Glomerular endothelial cell (primary cell): ENCODE measurements around the gene PRSS36. TPM values are rescaled to one million over a fixed set of nuclear protein-coding genes. Genes with fewer than 3 reads are reported as not detected.
"Not testable (repeated sequence)": the region's sequence is repeated elsewhere in the genome, so short reads cannot be mapped to it uniquely, and the experiment has no call there.

Experiments
- DNase-seq: peaks from one replicate; pipeline ENCODE4 v3.0.0-alpha.2; 2011; ENCODE audit warnings: low read depth, low spot score; ENCODE audit errors: extremely low read depth
- total RNA-seq: library from RNA; depleted of rRNA; stranded (reverse); fragments of >200 nt; gene quantifications from 2 replicates; pipeline ENCODE4 v1.2.3, GENCODE V29; 2015

PRSS36 gene
- 0.10 TPM in 1 of 2 replicates, not detected in the other for total RNA-seq

DNA sequence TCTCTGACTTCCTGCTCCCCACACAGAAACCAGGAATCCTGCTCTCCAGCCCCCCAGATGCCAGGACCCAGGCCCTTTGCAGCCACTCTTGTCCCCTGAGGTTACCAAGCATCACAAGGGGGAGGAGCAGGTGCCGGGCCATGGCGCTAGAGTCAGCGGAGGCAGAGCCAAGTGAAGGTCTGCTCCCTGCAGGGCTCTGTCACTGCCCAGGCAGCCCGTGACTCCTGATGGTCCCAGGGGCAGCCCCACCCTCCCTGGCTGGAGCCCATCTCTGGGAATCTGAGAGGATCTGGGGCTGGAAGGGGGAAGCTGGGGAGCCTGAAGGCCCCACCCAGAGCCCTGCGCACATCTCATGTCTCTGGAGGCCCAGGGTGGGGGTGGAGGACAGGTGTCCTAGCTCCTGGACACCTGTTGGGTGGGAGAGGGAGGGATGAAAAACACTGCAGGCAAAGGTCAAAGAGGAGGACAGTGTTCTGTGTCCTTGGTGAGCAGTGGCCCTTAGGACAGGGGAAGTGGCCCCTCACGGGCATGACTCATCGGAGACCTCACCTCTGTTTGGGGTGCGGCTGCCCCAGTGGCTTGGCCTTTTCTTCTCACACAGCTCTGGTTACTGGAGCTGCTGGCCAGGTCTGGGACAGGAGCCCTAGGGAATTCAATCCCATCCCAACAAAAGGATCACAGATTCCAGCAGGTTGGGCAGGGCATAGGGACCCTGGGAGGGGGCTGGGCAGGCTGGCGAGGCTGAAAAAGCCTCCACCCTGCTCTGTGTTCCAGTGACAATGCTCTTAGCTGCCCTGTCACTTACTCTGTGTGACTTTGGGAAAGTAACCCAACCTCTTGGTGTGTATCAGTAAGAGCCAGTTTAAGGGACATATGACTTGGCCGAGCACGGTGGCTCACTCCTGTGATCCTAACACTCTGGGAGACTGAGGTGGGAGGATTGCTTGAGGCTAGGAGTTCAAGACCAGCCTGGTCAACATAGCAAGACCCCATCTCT lies at the start of gene PRSS36:
Gene PRSS36, minus strand, starts transcription at position 173 of the 997 bp plus-strand sequence. Its CDS starts 31 bp downstream, at position 142.
- no peak for DNase-seq

GRCh38 chr16:31199430-31200041 lies 49.7 kb upstream of the PRSS36 start:
- no peak for DNase-seq

DNA sequence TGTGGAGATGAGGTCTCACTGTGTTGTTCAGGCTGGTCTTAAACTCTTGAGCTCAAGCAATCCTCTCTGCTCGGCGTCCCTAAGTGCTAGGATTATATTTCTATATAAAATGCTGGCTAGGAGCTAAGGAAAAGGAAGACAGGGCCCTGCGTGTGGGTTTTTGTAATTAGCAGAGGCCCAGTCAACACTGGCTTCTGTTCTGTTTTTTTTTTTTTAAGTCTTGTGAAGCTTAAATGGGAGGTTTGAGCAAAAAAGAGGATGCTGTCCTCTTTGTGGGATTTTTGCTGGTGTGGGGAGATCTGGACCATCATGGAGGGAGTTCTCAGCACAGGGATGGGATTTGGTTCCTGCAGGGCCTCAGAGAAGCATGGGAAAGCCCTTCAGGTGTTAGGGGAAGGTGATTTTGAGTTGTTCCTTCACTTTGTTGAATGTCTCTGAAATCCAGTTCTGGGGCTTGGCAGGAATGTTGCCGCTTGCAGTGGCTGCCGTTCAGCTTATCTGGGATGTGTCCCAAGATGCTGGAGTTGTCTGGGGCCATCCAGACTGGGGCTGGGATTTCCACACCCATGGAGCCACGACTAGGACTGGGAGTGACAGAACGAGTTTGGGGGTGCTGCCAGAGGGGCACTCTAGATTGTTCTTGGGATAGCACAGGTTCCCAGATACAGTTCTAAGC lies 48.5 kb upstream of the PRSS36 start:
- DNase-seq = no peak

DNA sequence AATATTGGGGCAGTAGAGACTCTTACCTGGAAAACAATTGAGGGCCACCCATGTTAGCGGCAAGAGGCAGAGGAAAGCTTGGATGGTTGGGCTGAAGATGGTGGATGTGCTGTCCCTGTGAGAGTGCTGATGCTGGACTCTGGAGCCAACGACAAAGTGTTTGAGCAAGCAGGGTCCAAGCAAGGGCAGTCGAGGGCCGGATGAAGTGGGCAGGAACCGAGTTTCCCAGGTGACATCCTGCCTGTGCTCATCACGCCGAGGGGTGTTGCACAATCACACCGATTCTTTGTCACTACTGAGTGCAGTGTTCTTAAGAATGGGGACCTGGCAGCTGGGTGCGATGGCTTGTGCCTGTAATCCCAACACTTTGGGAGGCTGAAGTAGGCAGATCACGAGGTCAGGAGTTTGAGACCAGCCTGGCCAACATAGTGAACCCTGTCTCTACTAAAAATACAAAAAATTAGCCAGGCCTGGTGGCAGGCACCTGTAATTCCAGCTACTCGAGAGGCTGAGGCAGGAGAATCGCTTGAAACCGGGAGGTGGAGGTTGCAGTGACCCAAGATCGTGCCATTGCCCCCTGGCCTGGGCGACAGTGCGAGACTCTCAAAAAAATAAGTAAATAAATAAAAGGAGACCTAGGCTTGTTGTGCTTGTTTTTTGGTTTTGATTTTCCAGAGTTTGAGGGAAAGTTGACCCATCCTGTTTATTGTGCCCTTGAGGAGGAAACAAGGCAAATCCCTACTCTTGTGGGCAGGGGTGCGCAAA lies 46.6 kb upstream of the PRSS36 start:
- no peak for DNase-seq

GRCh38 chr16:31195861-31196260 lies 46.0 kb upstream of the PRSS36 start:
- DNase-seq = not testable (repeated sequence)

- no peak for DNase-seq
These were observed 45.0 kb upstream of the PRSS36 start for GRCh38 chr16:31194898-31195297.

DNA sequence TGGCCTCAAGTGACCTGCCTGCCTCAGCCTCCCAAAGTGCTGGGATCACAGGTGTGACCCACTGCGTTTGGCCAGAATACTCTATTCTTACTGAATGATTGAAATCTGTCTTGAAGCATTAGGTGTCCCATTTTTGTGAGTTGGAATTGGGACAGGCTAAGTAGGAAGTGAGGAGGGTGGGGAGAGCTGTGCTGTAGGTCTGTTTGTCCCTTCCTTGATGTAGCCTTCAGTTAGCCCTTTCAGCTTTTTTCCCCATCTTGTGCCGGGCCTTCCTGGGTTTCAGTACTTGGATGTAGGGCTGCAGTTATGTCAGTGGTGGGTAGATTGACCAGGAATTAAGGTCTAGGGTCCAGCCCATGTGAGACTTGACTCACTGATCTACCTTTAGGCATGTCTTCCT lies 44.0 kb upstream of the PRSS36 start:
- DNase-seq = no peak

DNA sequence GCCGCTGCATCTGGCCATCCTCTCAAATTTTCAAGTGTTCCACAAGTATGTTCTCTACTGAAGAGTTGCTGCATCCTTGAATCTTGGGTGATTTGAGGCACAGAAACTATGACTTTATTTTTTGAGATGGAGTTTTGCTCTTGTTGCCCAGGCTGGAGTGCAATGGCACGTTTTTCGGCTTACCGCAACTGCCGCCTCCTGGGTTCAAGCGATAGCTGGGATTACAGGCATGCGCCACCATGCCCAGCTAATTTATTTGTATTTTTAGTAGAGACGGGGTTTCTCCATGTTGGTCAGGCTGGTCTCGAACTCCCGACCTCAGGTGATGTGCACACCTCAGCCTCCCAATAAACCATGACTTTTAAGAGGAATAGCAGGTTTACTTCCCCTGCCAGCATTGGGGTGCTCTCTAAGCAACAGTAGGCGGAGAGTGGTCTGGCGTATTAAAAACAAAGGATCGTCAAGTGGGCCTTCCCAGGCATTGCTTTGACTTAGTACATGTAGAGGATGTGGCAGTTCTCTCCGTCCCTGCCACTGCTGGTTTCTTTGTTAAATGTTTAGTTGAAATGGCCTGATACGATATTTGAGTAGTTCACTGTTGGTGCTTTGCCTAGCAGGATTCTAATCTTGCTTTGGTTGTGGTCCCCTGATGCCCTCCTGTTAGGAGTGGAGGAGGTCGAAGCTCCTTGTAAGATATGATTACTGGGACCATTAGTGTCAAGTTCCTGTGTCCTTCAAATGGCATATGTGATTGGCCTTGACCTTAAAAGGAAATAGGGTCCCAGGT lies 43.2 kb upstream of the PRSS36 start:
- no peak for DNase-seq

- DNase-seq = no peak
These were observed 42.0 kb upstream of the PRSS36 start for GRCh38 chr16:31191697-31192428.

DNA sequence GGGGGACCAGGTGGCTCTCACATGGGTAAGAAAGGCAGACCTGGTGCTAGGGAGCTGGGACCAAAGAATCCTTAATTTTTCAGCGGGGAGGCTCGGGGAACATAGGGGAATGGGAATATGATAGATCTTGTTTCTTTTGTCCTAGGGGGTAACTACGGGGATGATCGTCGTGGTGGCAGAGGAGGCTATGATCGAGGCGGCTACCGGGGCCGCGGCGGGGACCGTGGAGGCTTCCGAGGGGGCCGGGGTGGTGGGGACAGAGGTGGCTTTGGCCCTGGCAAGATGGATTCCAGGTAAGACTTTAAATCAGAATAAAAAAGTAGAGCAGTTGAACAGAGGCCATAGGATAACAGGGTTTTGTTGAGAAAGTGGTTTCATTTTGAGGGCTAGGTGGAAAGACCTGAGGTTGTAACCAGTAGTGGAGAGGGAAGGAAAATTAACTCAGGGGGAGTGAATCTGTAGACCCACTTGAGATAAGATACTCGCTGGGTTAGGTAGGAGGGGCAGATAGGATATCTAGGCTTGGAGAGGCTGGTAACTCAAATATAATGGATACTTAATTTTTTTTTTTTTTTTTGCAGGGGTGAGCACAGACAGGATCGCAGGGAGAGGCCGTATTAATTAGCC lies 41.1 kb upstream of the PRSS36 start:
- DNase-seq = no peak

- no peak for DNase-seq
These were observed 40.2 kb upstream of the PRSS36 start for GRCh38 chr16:31190061-31190460.

GRCh38 chr16:31189412-31189778 lies 39.5 kb upstream of the PRSS36 start:
- DNase-seq = no peak

- DNase-seq = no peak
These were observed 38.9 kb upstream of the PRSS36 start for GRCh38 chr16:31188450-31189411.

DNA sequence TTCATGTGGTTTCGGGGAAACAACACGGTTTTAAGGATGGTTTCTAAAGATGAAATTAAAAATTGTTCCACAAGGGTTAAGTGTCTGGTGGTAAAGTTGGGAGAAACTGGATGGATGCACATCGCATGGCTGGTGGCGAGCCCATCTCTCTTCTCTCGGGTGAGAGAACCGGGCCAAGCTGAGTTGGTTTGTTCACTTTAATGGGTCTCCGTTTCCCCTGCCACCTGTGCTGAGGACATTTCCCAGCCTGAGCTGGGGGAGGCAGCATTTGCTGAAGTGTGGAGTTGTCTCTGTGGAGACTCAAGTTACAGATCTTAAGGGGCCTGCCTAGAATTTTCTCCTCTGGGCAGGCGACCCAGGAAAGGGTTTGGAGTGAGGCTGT lies 37.9 kb upstream of the PRSS36 start:
- no peak for DNase-seq

DNA sequence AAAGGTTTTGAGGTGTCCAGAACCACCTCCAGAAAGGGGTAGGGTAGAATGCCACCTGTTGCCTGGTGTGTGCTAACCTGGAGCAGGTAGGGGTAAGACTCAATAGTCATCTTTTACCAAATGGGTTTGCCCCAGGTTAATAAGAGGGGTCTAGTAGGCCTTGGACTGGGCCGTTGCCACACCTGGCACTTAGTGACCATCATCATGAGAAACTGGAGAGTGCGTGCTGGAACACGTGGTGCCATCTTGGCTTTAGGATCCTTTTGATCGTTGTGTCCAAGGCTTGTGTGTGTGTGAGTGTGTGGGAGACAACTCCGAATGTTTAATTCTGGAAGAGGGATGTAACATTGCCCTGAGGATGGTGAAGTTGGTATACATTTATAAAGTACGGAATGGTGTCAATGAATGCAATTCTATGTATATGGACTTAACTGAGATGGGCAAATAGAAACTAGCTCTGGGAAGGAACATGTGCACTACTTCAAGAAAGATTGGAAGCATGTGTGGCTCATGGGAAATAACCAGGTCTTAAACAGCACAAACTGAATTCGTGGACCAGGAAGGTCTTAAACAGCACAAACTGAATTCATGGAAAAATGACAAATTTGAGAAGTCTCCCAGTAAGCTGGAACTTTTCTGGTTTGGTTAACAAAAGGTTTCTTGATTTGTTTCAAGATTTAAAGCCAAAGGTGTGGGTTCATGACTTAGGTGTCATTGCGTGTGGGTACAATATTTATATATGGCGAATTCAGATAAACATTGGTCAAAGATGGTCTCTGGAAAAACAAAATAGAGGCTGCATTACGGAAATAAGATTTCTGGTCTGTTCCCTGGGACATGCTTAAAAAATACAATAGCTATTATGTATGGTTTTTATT lies 37.3 kb upstream of the PRSS36 start:
- no peak for DNase-seq

DNA sequence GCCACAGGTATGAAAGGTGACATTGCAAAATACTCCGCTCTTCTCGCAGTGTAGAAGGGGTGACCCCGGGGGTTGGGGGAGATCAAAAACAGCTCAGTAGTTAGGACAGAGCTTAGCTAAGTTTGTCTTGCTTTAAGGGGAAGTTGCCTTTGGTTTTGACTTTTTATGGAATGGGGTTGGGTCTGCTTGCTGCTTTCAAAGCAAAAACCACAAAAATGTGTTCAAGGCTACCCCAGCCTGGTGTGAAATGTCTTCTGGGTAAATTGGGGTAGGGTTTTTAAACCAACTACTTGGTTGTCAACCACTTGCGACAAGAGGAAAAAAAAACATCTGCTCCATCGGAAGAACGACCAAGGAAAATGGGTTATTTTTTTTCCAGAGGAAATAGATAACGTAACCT lies 36.3 kb upstream of the PRSS36 start:
- DNase-seq = no peak

- no peak for DNase-seq
These were observed 35.5 kb upstream of the PRSS36 start for GRCh38 chr16:31185339-31185738.
